Measurements from ENCODE around the gene MEAF6.
"Not testable (repeated sequence)": the region's sequence is repeated elsewhere in the genome, so short reads cannot be mapped to it uniquely, and the experiment has no call there.

MEAF6 gene

GRCh38 chr1:37514350-37515184, at the start of gene MEAF6:
Gene MEAF6, minus strand, starts transcription at chr1:37514766. Its CDS starts 20 bp downstream, at chr1:37514746.
- peak; percentile 82 for DNase-seq

- DNase-seq = no peak
Measured at GRCh38 chr1:37562984-37563383, 48.4 kb upstream of the MEAF6 start.

DNA sequence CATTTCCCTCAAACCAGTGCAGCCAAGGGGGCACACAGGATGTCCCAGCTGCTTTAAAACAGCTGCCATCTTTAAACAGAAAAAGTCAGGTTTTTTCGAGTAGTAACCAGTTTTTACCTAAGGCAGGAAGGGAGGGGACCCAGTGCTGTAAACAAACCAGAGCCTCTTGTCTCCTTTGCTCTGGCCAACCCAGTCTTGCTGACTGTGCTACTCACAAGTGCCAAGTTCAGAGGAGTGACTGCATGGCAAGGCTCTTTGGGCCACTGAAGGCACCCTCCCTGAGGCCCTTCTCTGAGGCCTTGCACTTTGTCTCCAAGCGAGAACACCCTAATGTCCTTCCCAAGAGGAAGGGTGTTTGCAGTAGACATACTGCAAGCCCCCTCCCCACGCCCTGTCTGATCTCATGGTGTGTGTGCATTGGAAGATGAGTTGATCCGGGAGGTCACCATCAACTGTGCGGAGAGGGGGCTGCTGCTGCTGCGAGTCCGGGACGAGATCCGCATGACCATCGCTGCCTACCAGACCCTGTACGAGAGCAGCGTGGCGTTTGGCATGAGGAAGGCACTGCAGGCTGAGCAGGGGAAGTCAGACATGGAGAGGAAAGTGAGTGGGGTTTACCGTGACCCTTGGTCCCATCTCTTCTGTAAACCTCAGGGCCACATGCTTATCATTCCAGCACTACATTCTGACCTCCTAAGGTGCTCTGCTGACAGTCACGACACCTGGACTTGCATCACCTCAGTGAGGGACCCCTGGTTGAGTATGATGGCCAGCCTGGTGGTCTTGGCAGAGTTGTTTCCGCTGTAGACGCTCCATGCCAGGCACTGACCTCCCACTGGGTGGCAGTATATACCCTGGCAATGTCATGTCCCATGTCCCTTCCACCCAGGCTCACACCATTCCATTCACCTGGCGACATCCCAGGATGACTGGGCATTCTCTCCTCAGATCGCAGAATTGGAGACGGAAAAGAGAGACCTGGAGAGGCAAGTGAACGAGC, 46.9 kb upstream of the MEAF6 start:
- no peak for DNase-seq

DNA sequence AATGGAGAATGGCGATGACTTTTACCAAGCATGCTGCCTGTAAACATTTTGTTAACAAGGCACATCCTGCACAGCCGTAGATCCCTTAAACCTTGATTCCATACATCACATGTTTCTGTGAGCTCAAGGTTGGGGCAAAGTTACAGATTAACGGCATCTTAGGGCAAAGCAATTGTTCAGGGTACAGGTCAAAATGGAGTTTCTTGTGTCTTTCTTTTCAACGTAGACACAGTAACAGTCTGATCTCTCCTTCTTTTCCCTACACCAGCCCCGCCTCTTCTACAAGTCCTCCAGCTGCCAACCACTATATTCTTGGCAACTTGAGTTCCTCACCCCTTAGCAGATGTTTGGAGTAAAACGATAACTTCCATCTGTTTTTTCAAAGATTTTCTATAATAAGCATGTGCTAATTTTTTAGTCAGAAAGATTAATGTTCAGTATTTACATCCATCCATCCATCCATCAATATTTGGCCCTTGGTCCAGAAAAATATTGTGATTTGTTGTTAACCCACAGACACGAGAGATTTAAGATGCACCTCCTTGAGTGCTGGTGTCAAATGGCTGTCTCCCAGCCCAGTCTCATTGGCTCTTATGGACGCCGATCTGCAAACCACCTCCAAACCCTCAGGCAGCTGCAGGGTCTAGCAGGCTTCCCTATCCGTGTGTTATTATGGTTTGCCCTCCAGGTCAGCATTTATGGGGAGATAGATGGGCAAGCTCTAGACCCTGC, 46.0 kb upstream of the MEAF6 start:
- DNase-seq = no peak

GRCh38 chr1:37559957-37560379, 45.4 kb upstream of the MEAF6 start:
- not testable (repeated sequence) for DNase-seq

DNA sequence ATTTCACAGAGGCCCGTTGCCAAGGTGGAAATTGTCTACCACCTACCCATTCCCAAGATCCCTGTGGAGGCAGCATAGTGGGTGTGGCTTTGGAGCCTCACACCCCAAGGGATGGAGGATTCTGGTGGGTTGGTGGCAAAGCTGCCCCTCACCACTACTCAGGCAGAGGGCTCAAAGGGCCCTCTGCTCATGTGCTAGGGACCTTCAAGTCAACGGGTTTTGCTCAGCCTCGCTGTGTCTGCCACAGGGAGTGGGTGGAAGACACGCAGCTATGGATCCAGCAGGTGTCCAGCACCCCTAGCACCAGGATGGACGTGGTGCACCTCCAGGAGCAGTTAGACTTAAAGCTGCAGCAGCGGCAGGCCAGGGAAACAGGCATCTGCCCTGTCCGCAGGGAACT, 44.5 kb upstream of the MEAF6 start:
- no peak for DNase-seq

DNA sequence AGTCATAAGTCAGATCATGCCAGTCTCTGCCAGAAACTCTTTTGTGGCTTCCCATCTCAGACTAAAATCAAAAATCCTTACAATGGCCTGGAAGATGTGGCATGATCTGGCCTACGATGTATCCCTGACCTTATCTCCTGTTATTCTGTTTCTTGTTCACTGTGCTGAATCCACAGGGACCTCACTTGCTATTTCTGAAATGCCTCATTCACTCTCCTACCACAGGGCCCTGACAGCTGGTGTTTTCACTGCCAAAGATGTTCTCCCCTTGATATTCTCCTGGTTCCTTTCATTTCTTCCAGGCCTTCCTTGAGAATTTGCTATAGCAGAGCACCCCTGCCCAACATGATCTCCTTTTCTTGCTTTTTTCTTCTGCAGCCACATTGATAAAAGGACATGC, 43.8 kb upstream of the MEAF6 start:
- DNase-seq = no peak

GRCh38 chr1:37557402-37557801, 42.8 kb upstream of the MEAF6 start:
- DNase-seq = no peak

DNA sequence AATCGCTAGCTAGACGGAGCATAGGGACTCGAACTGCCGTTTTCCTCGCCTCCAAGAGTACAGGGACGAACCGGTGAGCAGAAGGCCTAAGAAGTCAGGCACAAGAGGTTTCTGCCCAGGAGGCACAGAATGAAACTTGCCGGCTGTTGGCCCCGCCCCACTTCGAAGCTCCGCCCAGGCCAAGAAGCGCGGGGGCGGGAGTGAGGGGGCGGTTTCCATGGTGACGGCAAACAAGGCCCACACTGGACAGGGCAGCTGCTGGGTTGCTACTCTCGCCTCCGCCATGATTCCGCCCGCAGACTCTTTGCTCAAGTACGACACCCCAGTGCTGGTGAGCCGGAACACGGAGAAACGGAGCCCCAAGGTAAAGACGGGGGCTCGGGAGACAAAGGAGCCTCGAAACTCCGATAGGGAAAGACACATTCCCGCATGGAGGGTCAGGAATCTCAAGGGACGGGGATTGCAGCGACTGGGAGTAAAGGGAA, 42.2 kb upstream of the MEAF6 start, which contains the start of gene DNALI1:
DNALI1 (plus strand) TSS at position 229 of the 485 bp plus-strand sequence; CDS start at position 284, 55 bp downstream.
- peak; percentile 28 for DNase-seq

DNA sequence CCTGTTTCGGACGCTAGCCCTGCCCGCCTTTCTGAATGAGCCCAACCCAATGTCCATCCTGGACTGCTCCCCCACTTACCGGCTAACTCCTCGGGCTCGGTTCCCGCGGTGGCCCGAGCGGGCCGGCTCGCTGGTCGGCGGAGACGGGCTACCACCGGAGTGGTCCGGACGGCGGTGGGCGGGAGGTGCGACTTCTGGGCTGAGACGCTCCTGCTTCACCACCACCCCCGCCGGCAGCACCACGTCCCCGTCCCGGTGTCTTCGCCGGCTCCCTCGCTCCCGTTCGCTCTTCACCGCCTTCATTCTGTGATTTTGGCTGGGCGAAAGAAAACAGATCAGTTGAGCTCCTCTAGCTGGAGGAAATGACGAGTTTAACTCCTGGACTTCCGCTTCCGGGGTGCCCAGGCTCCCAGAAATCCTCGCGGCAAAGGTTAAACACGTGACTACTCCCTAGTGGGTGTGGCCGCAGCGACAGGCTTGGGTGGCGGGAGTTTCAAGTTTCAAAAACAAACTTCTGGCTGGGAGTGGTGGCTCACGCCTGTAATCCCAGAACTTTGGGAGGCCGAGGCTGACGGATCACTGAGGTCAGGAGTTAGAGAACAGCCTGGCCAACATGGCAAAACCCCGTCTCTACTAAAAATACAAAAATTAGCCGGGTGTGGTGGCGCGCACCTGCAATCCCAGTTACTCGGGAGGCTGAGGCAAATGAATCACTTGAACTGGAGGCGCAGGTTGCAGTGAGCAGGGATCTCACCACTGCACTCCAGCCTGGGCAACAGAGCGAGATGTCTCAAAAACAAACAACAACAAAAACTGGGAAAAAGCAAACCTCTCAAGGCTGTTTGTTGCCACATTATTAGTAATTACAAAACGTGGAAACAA, 39.6 kb upstream of the MEAF6 start, which contains the start of gene SNIP1:
SNIP1 (minus strand) TSS at position 367 of the 882 bp plus-strand sequence; CDS start at position 303, 64 bp downstream.
- peak; percentile 93 for DNase-seq

- DNase-seq = no peak
Measured at GRCh38 chr1:37553598-37553926, 39.0 kb upstream of the MEAF6 start.

GRCh38 chr1:37549341-37549740, 34.8 kb upstream of the MEAF6 start:
- no peak for DNase-seq

GRCh38 chr1:37545019-37545418, 30.5 kb upstream of the MEAF6 start:
- no peak for DNase-seq

- no peak for DNase-seq
Measured at GRCh38 chr1:37544530-37544929, 30.0 kb upstream of the MEAF6 start.

GRCh38 chr1:37540036-37540785, 25.6 kb upstream of the MEAF6 start:
- DNase-seq = no peak

- not testable (repeated sequence) for DNase-seq
Measured at GRCh38 chr1:37539154-37539553, 24.6 kb upstream of the MEAF6 start.

DNA sequence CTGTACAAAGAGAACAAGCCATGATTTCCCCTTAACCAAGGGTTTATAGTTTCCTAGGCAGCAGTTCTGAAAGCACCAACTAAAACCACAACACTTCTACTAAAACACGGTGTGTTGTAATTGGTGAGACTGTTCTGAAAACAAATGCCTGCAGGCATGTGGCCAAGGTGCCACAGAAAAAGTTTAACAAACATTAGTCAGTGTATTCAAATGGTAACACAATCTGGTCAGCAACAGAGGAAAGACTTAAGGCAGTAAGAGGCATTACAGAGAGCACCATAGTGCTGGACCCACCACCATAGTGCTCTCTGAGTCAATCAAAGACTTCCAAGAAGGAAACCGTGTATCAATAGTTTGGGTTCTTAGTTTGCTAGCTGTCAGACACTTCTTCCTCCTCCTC, 22.8 kb upstream of the MEAF6 start:
- no peak for DNase-seq

DNA sequence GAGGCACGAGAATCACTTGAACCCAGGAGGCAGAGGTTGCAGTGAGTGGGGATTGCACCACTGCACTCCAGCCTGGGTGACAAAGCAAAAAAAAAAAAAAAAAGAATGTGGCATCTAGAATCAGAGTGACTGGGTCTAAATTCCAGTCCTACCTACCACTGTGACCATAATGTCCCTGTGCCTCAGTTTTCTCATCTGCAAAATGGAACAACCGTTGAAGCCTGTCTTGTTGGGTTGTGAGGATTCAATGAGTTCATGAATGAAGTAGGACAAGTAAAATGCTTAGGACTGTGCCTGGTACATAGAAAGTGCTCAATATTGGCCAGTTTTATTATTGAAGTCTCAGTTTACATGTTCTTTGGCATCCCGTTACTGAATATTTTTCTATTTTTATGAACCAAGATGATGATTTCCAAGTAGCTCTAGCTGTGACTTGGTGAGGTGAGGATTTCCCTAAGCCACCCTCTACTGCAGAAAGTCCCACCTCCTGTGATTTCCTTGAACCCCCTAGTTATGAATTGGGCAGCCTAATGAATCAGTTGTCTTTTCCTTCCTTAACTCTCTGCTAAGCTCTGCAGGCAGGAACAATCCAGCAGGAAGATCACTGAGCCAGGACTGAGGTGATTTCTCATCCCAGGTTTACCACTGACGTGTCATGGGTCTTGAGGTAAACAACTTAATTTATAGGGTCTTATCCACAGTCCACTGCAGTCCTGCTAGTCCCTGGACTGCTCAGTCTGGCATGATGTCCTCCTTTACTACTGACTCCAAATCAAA, 18.9 kb upstream of the MEAF6 start:
- DNase-seq = no peak

- not testable (repeated sequence) for DNase-seq
Measured at GRCh38 chr1:37532418-37533156, 18.0 kb upstream of the MEAF6 start.

Measured in CD4-positive, alpha-beta T cell treated with Interferon gamma for 1 hour (primary cell).